ENCODE data around the gene MUC2. TPM values are rescaled to one million over a fixed set of nuclear protein-coding genes. Genes with fewer than 3 reads are reported as not detected.

MUC2 gene
- total and polyA plus RNA-seq, 10 of the 15 experiments (the other 5 are each of a cell fraction or from before 2014, with no cell fraction given): 0.23 TPM; not detected in 9

GRCh38 chr11:1084561-1085439 is 10.1 kb downstream of the MUC2 start:
- CTCF ChIA-PET: no interaction called here
- Histone ChIP-seq H3K36me3 (ENCODE audit: control insufficient read depth in 2 of 2, insufficient read depth in 2 of 2, low read length in 1 of 2) (no peaks in the 10 kb centered on the region), H4K20me1 (ENCODE audit: control insufficient read depth, insufficient read depth) (no peaks in the 10 kb centered on the region), H3K27ac (ENCODE audit: control insufficient read depth, insufficient read depth) (no peak overlapping the region), H3K9me3 (replicated peaks; ENCODE audit: control insufficient read depth, insufficient read depth, low read length) (no peaks in the 10 kb centered on the region; the same call in 2 of the 3 replicates), H3K4me3 (no peak overlapping the region), H3K27me3 (replicated peaks in 1 of 2; ENCODE audit: control insufficient read depth in 2 of 2, insufficient read depth in 2 of 2, low read length in 1 of 2) (no peaks in the 10 kb centered on the region), H3K4me1 (ENCODE audit: control insufficient read depth, insufficient read depth, low read length) (no peaks in the 10 kb centered on the region), H2AFZ (ENCODE audit: control insufficient read depth, low read depth, low read length) (no peak overlapping the region), H3K4me2 (ENCODE audit: control insufficient read depth, insufficient read depth) (no peak overlapping the region), H3K9ac (ENCODE audit: control insufficient read depth, insufficient read depth, low read length) (no peak overlapping the region), H3K79me2 (ENCODE audit: control insufficient read depth, insufficient read depth, low read length) (no peaks in the 10 kb centered on the region)
- intact Hi-C loops (cut with micrococcal nuclease; ENCODE audit: unreplicated experiment): no loop called here
- SMC1A ChIA-PET (ENCODE audit: uncharacterized antibody, unreplicated experiment): no interaction called here
- TF ChIP-seq, protein P1, sequence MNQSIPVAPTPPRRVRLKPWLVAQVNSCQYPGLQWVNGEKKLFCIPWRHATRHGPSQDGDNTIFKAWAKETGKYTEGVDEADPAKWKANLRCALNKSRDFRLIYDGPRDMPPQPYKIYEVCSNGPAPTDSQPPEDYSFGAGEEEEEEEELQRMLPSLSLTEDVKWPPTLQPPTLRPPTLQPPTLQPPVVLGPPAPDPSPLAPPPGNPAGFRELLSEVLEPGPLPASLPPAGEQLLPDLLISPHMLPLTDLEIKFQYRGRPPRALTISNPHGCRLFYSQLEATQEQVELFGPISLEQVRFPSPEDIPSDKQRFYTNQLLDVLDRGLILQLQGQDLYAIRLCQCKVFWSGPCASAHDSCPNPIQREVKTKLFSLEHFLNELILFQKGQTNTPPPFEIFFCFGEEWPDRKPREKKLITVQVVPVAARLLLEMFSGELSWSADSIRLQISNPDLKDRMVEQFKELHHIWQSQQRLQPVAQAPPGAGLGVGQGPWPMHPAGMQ (IDR thresholded peaks at IDR 0.05; ENCODE audit: borderline replicate concordance): no peak
- TF ChIP-seq HSF1 (IDR thresholded peaks at IDR 0.05; ENCODE audit: low read depth, low read length) (no peak), ZBED1 (IDR thresholded peaks at IDR 0.05; ENCODE audit: borderline replicate concordance) (no peak), ZBTB33 (IDR thresholded peaks at IDR 0.05) (no peak), BCL11A (IDR thresholded peaks at IDR 0.05; ENCODE audit: low read depth, low read length) (no peak), MXI1 (IDR thresholded peaks at IDR 0.05; ENCODE audit: low read depth, low read length) (no peak), SMARCA5 (IDR thresholded peaks at IDR 0.05) (no peak), SMC3 (IDR thresholded peaks at IDR 0.05; ENCODE audit: borderline replicate concordance, low read length) (no peak), NFIC (IDR thresholded peaks at IDR 0.05; ENCODE audit: low read depth, low read length) (no peak), MTA2 (IDR thresholded peaks at IDR 0.05; ENCODE audit: low read depth) (no peak), NBN (IDR thresholded peaks at IDR 0.05) (no peak), TCF3 (IDR thresholded peaks at IDR 0.05; ENCODE audit: borderline replicate concordance, insufficient read depth, low read depth, low read length) (no peak), NFXL1 (IDR thresholded peaks at IDR 0.05; ENCODE audit: borderline replicate concordance) (no peak)
- POLR2A ChIA-PET: no interaction called here
- no peak for DNase-seq (ENCODE audit: low read depth, low spot score)
- no TSS peak for BruUV-seq (replicated peaks)
- in situ Hi-C loops (cut with MboI): no loop called here
- RAD21 ChIA-PET (ENCODE audit: unreplicated experiment): no interaction called here
- ATAC-seq: no peak
- FAIRE-seq: no peak
- 42% methylated on average over 45 of the region's 49 CpGs for WGBS (ENCODE audit: insufficient coverage, insufficient replicate concordance, low lambda C conversion rate, missing lambda C conversion rate)
